GM18505 (cell line): Measurements from ENCODE around the gene TRUB1.

Source experiments
- ATAC-seq: cut with Tn5 transposase; IDR thresholded peaks from one replicate; pipeline ENCODE4 v1.9.1; 2021; ENCODE audit not compliant: unreplicated experiment
- POLR2A ChIP-seq: IDR thresholded peaks from 4 replicates; pipeline ENCODE4 v1.6.1; 2011; ENCODE audit warnings: borderline replicate concordance; ENCODE audit not compliant: insufficient read depth, insufficient read length; ENCODE audit errors: extremely low read depth

The TRUB1 gene

GRCh38 chr10:114974625-114975024, 36.6 kb downstream of the TRUB1 start:
- ATAC-seq = no peak
- no peak for TF ChIP-seq POLR2A

- no peak for TF ChIP-seq POLR2A
- no peak for ATAC-seq
Observed at GRCh38 chr10:114975091-114975490, 37.1 kb downstream of the TRUB1 start.

- no peak for TF ChIP-seq POLR2A
- ATAC-seq = no peak
Observed at GRCh38 chr10:114982989-114983388, 45.0 kb downstream of the TRUB1 start.

GRCh38 chr10:114987995-114988394, 50.0 kb downstream of the TRUB1 start:
- TF ChIP-seq POLR2A = no peak
- ATAC-seq = no peak

GRCh38 chr10:114990586-114990985, 52.6 kb downstream of the TRUB1 start:
- no peak for TF ChIP-seq POLR2A
- ATAC-seq = no peak

GRCh38 chr10:114990991-114991390, 53.0 kb downstream of the TRUB1 start:
- no peak for TF ChIP-seq POLR2A
- no peak for ATAC-seq

- ATAC-seq = no peak
- no peak for TF ChIP-seq POLR2A
Observed at GRCh38 chr10:114992189-114992775, 54.3 kb downstream of the TRUB1 start.

GRCh38 chr10:114995468-114996247, 57.7 kb downstream of the TRUB1 start:
- no peak for TF ChIP-seq POLR2A
- no peak for ATAC-seq

GRCh38 chr10:114996542-114996941, 58.5 kb downstream of the TRUB1 start:
- no peak for TF ChIP-seq POLR2A
- ATAC-seq = no peak

- no peak for TF ChIP-seq POLR2A
- ATAC-seq = no peak
Observed at GRCh38 chr10:114998993-114999392, 61.0 kb downstream of the TRUB1 start.

- peak; percentile 72 for ATAC-seq
- TF ChIP-seq POLR2A = no peak
Observed at GRCh38 chr10:115001506-115002381, 63.7 kb downstream of the TRUB1 start.

GRCh38 chr10:115003396-115003795, 65.4 kb downstream of the TRUB1 start:
- TF ChIP-seq POLR2A = no peak
- ATAC-seq = no peak

GRCh38 chr10:115004236-115004862, 66.4 kb downstream of the TRUB1 start:
- TF ChIP-seq POLR2A = no peak
- no peak for ATAC-seq

- no peak for ATAC-seq
- no peak for TF ChIP-seq POLR2A
Observed at GRCh38 chr10:115005771-115006170, 67.8 kb downstream of the TRUB1 start.
